ENCODE data around the gene CYB5R4.
"Not testable (repeated sequence)": the region's sequence is repeated elsewhere in the genome, so short reads cannot be mapped to it uniquely, and the experiment has no call there.

CYB5R4 gene

GRCh38 chr6:83948851-83949250 lies 89.4 kb downstream of the CYB5R4 start:
- TF ChIP-seq ZFX (IDR thresholded peaks at IDR 0.05) = no peak
- no peak for TF ChIP-seq CTCF (conservative IDR thresholded peaks at IDR 0.05)
- no peak overlapping the region for H3K27ac ChIP-seq

GRCh38 chr6:83951423-83951822 lies 91.9 kb downstream of the CYB5R4 start:
- not testable (repeated sequence) for H3K27ac ChIP-seq

GRCh38 chr6:83952830-83953229 lies 93.3 kb downstream of the CYB5R4 start:
- no peak overlapping the region for H3K27ac ChIP-seq
- no peak for TF ChIP-seq ZFX (IDR thresholded peaks at IDR 0.05)
- TF ChIP-seq CTCF (conservative IDR thresholded peaks at IDR 0.05) = no peak

- TF ChIP-seq CTCF (conservative IDR thresholded peaks at IDR 0.05) = no peak
- TF ChIP-seq ZFX (IDR thresholded peaks at IDR 0.05) = no peak
Observed at GRCh38 chr6:83954371-83954770, 94.9 kb downstream of the CYB5R4 start.

GRCh38 chr6:83958241-83958685 lies 98.8 kb downstream of the CYB5R4 start:
- H3K27ac ChIP-seq = no peak overlapping the region
- TF ChIP-seq CTCF (conservative IDR thresholded peaks at IDR 0.05) (no peak), ZFX (IDR thresholded peaks at IDR 0.05) (no peak)

More at GRCh38 chr6:83954371-83954770, 94.9 kb downstream of the CYB5R4 start:
- no peak overlapping the region for H3K27ac ChIP-seq

- no peak for TF ChIP-seq CTCF (conservative IDR thresholded peaks at IDR 0.05)
- no peak for TF ChIP-seq ZFX (IDR thresholded peaks at IDR 0.05)
Observed at GRCh38 chr6:83960664-83961063, 101.2 kb downstream of the CYB5R4 start.

GRCh38 chr6:83962582-83962981 lies 103.1 kb downstream of the CYB5R4 start:
- no peak overlapping the region for H3K27ac ChIP-seq
- TF ChIP-seq ZFX (IDR thresholded peaks at IDR 0.05) (no peak), CTCF (conservative IDR thresholded peaks at IDR 0.05) (no peak)

More at GRCh38 chr6:83960664-83961063, 101.2 kb downstream of the CYB5R4 start:
- no peak overlapping the region for H3K27ac ChIP-seq

- no peak for TF ChIP-seq ZFX (IDR thresholded peaks at IDR 0.05)
- H3K27ac ChIP-seq = no peak overlapping the region
Observed at GRCh38 chr6:83966539-83966938, 107.0 kb downstream of the CYB5R4 start.

Data from C4-2B (cell line).